GM19397 (cell line): ENCODE results near the gene PCSK6.

Experiments
- ATAC-seq: cut with Tn5 transposase; IDR thresholded peaks from one replicate; pipeline ENCODE4 v1.9.1; 2021; ENCODE audit warnings: mild to moderate bottlenecking, moderate library complexity; ENCODE audit not compliant: unreplicated experiment

The PCSK6 gene

GRCh38 chr15:101483462-101483861 lies 6.0 kb downstream of the PCSK6 start:
- ATAC-seq: no peak

- ATAC-seq: no peak
Measured at GRCh38 chr15:101482526-101483371, 6.8 kb downstream of the PCSK6 start.

- ATAC-seq: no peak
Measured at GRCh38 chr15:101481917-101482525, 7.5 kb downstream of the PCSK6 start.

- ATAC-seq: no peak
Measured at GRCh38 chr15:101481381-101481705, 8.2 kb downstream of the PCSK6 start.

- ATAC-seq: no peak
Measured at GRCh38 chr15:101480613-101481380, 8.7 kb downstream of the PCSK6 start.

- ATAC-seq: no peak
Measured at GRCh38 chr15:101479851-101480612, 9.5 kb downstream of the PCSK6 start.

- ATAC-seq: no peak
Measured at GRCh38 chr15:101479342-101479845, 10.1 kb downstream of the PCSK6 start.

GRCh38 chr15:101478701-101479341 lies 10.7 kb downstream of the PCSK6 start:
- ATAC-seq: no peak

- no peak for ATAC-seq
Measured at GRCh38 chr15:101477851-101478362, 11.6 kb downstream of the PCSK6 start.

GRCh38 chr15:101476756-101477155 lies 12.8 kb downstream of the PCSK6 start:
- no peak for ATAC-seq

GRCh38 chr15:101474983-101475382 lies 14.5 kb downstream of the PCSK6 start:
- no peak for ATAC-seq

GRCh38 chr15:101474233-101474632 lies 15.3 kb downstream of the PCSK6 start:
- ATAC-seq: no peak

GRCh38 chr15:101472033-101472432 lies 17.5 kb downstream of the PCSK6 start:
- no peak for ATAC-seq

- ATAC-seq: no peak
Measured at GRCh38 chr15:101470548-101471239, 18.8 kb downstream of the PCSK6 start.

GRCh38 chr15:101469520-101470288 lies 19.8 kb downstream of the PCSK6 start:
- ATAC-seq: no peak

- no peak for ATAC-seq
Measured at GRCh38 chr15:101466188-101466587, 23.3 kb downstream of the PCSK6 start.

GRCh38 chr15:101464999-101465669 lies 24.4 kb downstream of the PCSK6 start:
- no peak for ATAC-seq

- no peak for ATAC-seq
Measured at GRCh38 chr15:101464256-101464998, 25.1 kb downstream of the PCSK6 start.
